ENCODE data around the gene OR51A2.
"Not testable (repeated sequence)": the region's sequence is repeated elsewhere in the genome, so short reads cannot be mapped to it uniquely, and the experiment has no call there.

The OR51A2 gene

DNA sequence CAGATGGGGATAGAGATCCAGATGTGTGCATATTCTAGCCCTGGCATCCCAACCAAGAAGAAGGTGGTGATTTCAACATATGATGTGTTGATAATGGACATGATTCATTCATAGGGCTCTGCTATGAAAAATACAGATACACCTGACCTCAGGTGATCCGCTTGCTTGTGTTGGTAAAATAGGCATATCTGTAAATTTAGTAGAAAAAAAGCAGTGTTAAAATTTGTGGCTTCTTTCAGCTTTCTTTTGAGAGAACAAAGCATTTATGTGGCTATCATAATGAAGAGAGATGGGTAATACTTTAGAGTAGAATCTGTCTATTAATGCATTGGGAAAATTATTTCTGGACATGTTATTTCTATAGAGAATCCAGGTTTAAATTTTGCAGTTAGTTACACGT lies at the start of gene OR51A2:
Gene OR51A2, minus strand, starts transcription at position 101 of the 400 bp plus-strand sequence. Its CDS starts 0 bp downstream, at position 101.
- DNase-seq = not testable (repeated sequence)

DNA sequence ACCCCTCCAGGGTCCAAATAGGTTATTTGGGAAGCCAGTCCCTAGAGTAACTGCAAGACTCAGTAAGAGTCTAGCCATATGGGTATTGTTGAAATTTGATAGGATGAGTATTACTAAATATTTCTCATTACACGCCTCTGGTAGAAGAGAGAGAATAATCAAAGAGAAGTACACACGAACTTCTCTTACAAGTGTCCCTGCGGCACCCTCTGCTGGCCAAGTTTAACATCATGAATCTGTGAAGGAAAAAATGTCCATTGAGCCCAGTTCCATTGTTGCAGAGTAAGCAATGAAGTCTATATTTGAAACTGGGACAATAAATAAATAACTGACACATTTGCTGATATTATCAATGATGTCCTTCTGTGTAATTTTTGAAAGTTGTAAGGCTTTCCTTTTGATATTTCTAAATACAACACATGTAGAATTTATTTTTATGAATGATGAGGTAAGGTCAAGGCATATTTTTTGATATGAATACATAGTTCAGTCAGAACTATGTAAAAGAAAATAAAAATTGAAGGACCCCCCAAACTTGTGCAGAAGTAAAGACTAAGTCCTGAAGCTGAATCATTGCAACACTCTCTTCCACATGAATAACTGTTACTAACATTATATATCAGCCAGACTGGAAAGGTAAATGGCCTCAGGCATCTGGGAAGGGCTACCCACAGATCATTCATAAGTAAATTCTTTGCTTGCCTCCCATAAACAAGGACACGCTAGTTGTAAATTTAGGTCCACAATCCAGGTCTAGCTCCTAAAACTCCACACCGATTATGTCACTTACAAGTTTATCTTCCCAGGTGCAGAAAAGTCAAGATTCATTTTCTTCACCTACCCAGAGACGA lies 49.1 kb upstream of the OR51A2 start:
- DNase-seq = peak in 30 of 58 donors; percentile 1 to 64 (median 16)

DNA sequence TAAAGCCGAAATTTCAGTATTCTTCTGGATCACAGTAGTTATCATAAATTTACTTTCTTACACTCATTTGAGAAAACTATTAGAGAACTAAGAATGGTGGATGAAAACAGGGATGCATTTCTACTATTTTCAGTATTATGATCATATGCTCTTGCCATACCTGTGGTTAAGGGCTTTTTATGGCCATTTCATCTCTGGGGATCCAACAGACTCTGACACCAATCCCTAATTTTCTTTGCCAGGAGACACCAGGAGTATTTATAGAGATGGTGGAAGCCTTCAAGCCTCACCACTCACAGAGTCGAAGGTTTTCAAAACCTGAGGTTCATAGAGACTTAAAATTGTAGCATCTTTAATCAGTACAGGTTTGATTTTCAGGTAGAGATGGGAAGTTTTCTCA lies 39.0 kb upstream of the OR51A2 start, which contains the start of gene OR51L1:
Gene OR51L1, plus strand, starts transcription at position 301 of the 400 bp plus-strand sequence. CDS start 4,132 bp downstream, outside the sequence.
- DNase-seq = no peak

- DNase-seq = no peak
Measured at GRCh38 chr11:4991060-4991459, 35.5 kb upstream of the OR51A2 start.

DNA sequence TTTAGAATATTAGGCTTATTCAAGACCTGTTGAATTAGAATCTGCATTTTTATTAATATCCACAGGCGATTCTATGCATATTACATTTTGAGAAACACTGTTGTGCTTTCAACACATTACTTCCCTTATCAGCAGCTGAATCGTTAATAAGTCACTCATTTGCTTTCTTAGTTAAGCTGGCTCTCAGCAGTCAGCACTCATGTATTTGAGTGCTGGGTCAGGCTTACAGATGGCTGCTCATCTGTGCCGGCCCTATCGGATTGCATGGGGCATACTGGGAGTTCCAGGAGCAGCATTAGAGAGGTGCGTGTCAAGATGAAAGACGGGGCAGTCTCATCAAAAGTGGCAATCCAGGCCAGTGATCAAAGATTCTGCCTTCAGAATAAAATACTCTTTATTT lies 28.3 kb upstream of the OR51A2 start:
- no peak for DNase-seq

DNA sequence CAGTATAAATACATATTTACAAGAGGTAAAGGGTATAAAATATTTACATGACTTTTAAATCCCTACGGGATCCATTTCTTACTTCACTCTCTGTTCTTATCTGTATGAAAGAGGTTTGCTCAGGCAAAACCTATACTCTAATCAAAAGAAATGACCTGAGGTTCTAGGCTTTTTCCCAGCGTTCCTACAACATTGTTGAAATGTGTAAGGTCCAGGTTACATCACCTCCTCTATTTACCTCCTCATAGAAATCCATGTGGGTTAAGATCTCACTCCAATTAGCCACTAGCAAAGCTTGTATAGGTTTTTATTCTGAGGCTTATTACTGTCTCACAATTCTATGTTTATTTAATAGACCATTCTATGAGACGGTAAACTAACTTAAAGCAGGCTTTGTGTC lies 27.2 kb upstream of the OR51A2 start:
- no peak for DNase-seq

DNA sequence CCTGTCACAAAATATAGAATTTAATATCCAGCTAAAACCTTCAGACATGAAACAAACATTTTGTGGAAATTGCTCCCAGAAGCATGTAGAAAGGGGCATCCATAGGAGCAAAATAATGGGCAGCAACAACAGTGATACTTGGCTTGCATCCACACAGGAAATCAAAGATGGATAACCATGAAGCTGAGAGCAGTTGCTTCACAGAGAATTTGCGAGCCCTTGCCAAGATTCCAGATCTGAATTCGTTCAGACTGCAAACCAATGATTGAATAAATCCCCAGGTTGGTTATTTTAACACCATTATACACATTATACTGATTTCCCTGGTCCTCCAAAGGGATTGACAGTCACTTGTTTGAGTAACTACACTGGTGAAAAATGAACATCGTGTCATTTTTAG lies 23.5 kb upstream of the OR51A2 start:
- no peak for DNase-seq

DNA sequence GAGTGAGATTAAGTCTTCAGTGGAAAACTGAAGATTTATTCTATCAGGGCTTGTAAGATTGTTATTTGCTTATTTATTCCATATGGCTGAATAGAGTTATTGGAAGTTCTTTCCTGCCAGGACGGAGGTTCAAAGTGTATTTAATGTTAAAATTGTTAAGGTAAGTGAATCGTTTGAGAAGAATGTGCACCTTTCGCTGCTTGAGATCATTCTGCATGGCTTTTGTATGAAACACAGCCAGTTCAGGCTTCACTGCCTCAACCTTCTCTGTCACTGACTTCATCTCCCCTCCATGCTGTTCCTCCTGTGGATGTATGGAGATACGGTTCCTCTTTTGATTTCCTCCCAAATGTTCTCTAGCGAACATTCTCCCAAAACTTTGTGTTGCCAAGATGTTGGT lies 19.9 kb upstream of the OR51A2 start:
- DNase-seq = no peak

GRCh38 chr11:4962816-4963215 lies 7.3 kb upstream of the OR51A2 start:
- no peak for DNase-seq

GRCh38 chr11:4960877-4961276 lies 5.4 kb upstream of the OR51A2 start:
- DNase-seq = no peak

DNA sequence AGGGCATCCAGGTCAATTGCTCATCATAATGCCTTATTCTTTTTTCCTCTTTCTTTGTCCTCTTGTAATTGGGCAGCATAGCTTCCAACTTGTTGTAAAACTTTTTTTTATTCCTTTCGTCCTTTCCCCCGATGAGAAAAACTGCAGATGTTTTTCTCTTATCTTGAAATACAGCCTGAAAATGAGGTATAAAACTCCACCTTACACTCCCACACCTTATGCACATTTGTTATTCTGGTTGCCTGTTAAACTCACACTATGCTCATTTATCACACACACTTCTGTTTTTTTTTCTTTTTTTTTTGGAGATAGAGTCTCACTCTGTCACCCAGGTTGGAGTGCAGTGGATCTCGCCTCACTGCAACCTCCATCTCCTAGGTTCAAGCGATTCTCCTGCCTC lies 1.9 kb upstream of the OR51A2 start:
- DNase-seq = no peak

GRCh38 chr11:4947505-4947904 lies 8.0 kb downstream of the OR51A2 start, which contains the start of gene OR51A4:
Gene OR51A4 (minus strand): TSS chr11:4947605. CDS start chr11:4947100, 505 bp downstream.
- DNase-seq = no peak

- no peak for DNase-seq
Measured at GRCh38 chr11:4936745-4937144, 18.8 kb downstream of the OR51A2 start.

- no peak for DNase-seq
Measured at GRCh38 chr11:4932751-4933150, 22.8 kb downstream of the OR51A2 start.

GRCh38 chr11:4926608-4927007 lies 28.9 kb downstream of the OR51A2 start:
- no peak for DNase-seq

GRCh38 chr11:4924239-4924638 lies 31.3 kb downstream of the OR51A2 start, which contains the start of gene OR51G1:
Gene OR51G1 (minus strand): TSS chr11:4924339. CDS start chr11:4924339, 0 bp downstream.
- no peak for DNase-seq

GRCh38 chr11:4922304-4922703 lies 33.2 kb downstream of the OR51A2 start:
- no peak for DNase-seq

DNA sequence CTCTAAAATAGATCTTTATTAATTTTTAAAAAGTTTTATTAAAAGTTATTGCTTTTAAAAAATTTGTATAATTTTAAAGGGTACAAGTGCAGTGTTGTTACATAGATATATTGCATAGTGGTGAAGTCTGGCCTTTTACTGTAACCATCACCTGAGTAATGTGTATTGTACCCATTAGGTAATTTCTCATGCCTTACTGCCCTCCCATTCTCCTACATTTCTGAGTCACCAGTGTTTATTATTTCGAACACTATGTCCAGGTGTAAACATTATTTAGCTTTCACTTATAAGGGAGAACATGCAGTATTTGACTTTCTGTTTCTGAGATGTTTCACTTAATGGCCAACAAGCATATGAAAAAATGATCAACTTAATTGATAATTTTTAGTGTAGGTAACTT lies 33.7 kb downstream of the OR51A2 start:
- no peak for DNase-seq

- no peak for DNase-seq
Measured at GRCh38 chr11:4919250-4919649, 36.3 kb downstream of the OR51A2 start, which contains the start of gene OR51G2. Gene OR51G2 (minus strand): TSS chr11:4919350. CDS start chr11:4915663, 3,687 bp downstream.

- DNase-seq = no peak
Measured at GRCh38 chr11:4916581-4916980, 38.9 kb downstream of the OR51A2 start.

All from anterior cingulate cortex (tissue), 58 donors.